ENCODE data around the gene NYAP2.

NYAP2 gene

GRCh38 chr2:225620227-225620626 lies 220.7 kb downstream of the NYAP2 start:
- DNase-seq (ENCODE audit: low read depth) = no peak
- TF ChIP-seq CTCF (conservative IDR thresholded peaks at IDR 0.05; ENCODE audit: control insufficient read depth, insufficient read depth, low read depth, low read length) = no peak
- H3K4me3 ChIP-seq (ENCODE audit: control insufficient read depth, low read depth, low read length) = no peak overlapping the region

DNA sequence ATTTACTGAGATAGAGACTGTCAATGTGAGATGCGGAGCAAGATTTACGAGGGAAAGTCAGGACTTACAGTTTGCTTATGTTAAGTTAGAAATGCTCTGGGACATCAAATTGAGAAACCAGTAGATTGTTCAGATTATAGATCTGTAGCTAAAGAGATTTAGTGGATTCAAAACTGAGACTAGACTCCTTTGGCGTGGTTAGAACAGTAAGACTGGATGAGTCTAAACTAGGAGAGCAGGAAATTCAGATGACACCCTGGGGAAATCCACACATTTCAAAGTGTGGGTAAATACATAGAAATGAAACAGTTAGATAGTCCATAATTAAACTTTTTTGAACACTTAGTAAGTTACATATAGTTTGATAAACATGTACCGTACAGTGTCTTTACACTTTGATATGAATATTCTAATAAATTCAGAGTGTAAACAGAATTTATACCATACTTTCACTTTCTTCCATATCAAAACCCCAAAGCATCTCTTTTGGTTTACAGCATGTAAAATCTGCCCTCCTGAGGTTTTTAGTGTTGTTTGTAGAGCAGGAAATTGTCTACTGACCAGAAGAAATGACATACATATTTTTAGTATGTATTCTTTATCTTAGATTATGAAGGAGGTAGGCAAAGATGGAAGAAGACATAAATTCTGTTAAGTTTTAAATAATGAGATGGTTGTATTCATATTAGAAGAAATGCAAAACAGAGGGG lies 231.5 kb downstream of the NYAP2 start:
- no peak for TF ChIP-seq CTCF (conservative IDR thresholded peaks at IDR 0.05; ENCODE audit: control insufficient read depth, insufficient read depth, low read depth, low read length)
- no peak for DNase-seq (ENCODE audit: low read depth)
- no peak overlapping the region for H3K4me3 ChIP-seq (ENCODE audit: control insufficient read depth, low read depth, low read length)

GRCh38 chr2:225632351-225632750 lies 232.8 kb downstream of the NYAP2 start:
- TF ChIP-seq CTCF (conservative IDR thresholded peaks at IDR 0.05; ENCODE audit: control insufficient read depth, insufficient read depth, low read depth, low read length) = no peak
- H3K4me3 ChIP-seq (ENCODE audit: control insufficient read depth, low read depth, low read length) = no peak overlapping the region
- DNase-seq (ENCODE audit: low read depth) = no peak

GRCh38 chr2:225636558-225636957 lies 237.0 kb downstream of the NYAP2 start:
- H3K4me3 ChIP-seq (ENCODE audit: control insufficient read depth, low read depth, low read length) = no peak overlapping the region
- no peak for TF ChIP-seq CTCF (conservative IDR thresholded peaks at IDR 0.05; ENCODE audit: control insufficient read depth, insufficient read depth, low read depth, low read length)
- DNase-seq (ENCODE audit: low read depth) = peak; percentile 2

- H3K4me3 ChIP-seq (ENCODE audit: control insufficient read depth, low read depth, low read length) = no peak overlapping the region
- DNase-seq (ENCODE audit: low read depth) = peak; percentile 13
- TF ChIP-seq CTCF (conservative IDR thresholded peaks at IDR 0.05; ENCODE audit: control insufficient read depth, insufficient read depth, low read depth, low read length) = no peak
These were observed 237.7 kb downstream of the NYAP2 start for GRCh38 chr2:225637259-225637658.

DNA sequence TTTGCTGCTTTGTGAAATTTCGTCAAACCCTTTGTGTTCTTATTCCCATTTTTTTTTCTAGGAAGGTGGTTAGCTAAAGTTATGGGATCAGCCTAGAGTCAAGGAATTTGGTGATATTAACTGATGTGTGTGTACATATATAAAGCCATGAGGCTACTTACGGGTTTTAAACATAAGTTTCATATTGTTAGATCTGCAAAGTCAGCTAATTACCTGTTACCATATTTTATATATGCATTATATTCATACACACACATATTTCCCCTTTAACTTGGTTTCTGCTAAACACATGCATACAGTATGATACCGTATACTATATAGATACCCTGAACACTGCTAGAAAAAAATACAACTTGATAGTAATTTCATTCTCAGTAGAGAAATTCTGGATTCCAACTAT lies 241.0 kb downstream of the NYAP2 start:
- H3K4me3 ChIP-seq (ENCODE audit: control insufficient read depth, low read depth, low read length) = no peak overlapping the region
- no peak for DNase-seq (ENCODE audit: low read depth)
- TF ChIP-seq CTCF (conservative IDR thresholded peaks at IDR 0.05; ENCODE audit: control insufficient read depth, insufficient read depth, low read depth, low read length) = no peak

DNA sequence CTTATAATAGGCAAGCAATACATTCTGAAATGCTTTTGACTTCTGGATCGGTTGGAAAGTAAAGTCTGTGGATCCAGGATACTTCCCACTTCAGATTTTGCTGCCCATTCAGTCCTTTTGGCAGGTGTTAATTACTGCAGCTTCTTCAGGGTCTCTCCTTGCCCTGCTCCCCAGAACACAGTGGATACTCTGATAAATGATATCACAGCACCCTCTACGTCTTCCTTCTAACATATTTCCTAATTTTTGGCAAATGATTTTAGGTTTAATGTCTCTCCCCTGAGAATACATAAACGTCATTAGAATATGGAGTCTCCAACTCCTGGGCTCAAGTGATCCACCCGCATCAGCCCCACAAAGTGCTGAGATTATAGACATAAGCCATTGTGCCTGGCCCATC lies 249.8 kb downstream of the NYAP2 start:
- TF ChIP-seq CTCF (conservative IDR thresholded peaks at IDR 0.05; ENCODE audit: control insufficient read depth, insufficient read depth, low read depth, low read length) = no peak
- DNase-seq (ENCODE audit: low read depth) = no peak
- no peak overlapping the region for H3K4me3 ChIP-seq (ENCODE audit: control insufficient read depth, low read depth, low read length)

Data from fibroblast of mammary gland (primary cell).